Measurements from ENCODE around the gene SECISBP2L.

DNA sequence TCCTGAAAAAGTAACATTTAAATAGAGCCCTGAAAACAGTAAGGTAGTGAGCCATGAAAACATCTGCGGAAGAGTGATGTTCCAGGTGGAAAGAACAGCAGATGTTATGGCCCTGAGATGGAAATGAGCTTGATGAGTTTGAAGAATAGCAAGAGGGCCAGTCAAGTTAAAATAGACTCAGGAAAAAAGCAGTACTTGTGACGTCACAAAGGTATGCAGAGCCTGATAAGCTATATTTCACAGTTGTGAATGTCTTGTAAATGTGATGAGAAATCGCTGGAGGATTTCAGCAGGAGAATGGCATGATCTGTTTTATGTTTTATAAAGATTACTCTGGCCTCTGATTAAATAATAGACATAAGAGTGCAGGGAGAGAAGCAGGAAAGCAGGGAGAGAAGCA lies 18.6 kb upstream of the SECISBP2L start:
- TF ChIP-seq, protein P1, sequence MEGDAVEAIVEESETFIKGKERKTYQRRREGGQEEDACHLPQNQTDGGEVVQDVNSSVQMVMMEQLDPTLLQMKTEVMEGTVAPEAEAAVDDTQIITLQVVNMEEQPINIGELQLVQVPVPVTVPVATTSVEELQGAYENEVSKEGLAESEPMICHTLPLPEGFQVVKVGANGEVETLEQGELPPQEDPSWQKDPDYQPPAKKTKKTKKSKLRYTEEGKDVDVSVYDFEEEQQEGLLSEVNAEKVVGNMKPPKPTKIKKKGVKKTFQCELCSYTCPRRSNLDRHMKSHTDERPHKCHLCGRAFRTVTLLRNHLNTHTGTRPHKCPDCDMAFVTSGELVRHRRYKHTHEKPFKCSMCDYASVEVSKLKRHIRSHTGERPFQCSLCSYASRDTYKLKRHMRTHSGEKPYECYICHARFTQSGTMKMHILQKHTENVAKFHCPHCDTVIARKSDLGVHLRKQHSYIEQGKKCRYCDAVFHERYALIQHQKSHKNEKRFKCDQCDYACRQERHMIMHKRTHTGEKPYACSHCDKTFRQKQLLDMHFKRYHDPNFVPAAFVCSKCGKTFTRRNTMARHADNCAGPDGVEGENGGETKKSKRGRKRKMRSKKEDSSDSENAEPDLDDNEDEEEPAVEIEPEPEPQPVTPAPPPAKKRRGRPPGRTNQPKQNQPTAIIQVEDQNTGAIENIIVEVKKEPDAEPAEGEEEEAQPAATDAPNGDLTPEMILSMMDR (IDR thresholded peaks at IDR 0.05) = no peak
- no peak for TF ChIP-seq ZFX (IDR thresholded peaks at IDR 0.05; ENCODE audit: borderline replicate concordance)

All from 22Rv1 (cell line).